Epithelial cell of prostate (primary cell): Measurements from ENCODE around the gene LRRC8C.

ENCODE experiments used
- DNase-seq: peaks from one replicate; pipeline ENCODE4 v3.0.0-alpha.2; 2011; ENCODE audit warnings: low read depth, low spot score
- H3K27ac ChIP-seq: fragments of 450-650 bp; 2 replicates; pipeline ENCODE4 v1.5.1; 2017; ENCODE audit warnings: mild to moderate bottlenecking

The LRRC8C gene

DNA sequence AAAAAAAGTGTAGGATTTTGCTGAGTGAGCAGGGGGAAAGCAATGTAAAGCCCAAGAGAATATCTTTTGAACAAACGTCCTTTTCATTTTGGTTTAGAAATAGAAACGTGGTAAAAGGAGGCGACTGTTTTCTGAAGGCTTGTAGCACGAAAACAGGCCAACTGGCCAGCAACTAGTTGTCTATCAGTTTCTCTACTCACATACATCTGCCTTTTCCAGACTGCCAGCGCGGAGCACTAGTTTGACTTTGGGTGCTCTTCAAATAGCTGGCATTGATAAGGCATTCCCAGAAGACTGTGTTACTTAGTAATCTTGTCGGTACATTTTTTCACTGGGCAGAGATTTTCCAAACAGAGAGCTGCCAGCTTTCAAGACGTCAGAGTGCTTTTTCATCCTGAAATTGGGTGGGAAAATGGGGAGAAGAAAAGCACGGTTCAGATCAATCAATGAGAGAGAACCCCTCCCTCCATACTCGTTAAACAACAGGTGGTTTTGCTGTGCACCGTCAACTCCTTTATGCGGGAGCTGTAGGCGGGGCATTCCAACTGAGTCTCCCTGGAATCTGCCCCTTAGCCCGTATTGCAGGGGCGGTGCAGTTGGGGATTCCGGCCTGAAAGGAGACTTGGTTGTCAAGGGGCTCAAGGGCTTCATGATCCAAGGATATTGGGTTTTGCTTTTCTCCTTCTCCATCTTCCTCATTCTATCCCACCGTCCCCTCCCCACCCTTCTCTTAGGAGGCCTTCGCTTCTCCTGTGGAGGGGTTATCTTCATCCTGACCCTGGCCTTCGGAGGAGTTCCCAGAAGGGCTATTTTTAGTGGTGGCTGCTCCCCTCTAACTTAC is 884 bp upstream of the LRRC8C start:
- no peak for DNase-seq
- no peak overlapping the region for H3K27ac ChIP-seq

DNA sequence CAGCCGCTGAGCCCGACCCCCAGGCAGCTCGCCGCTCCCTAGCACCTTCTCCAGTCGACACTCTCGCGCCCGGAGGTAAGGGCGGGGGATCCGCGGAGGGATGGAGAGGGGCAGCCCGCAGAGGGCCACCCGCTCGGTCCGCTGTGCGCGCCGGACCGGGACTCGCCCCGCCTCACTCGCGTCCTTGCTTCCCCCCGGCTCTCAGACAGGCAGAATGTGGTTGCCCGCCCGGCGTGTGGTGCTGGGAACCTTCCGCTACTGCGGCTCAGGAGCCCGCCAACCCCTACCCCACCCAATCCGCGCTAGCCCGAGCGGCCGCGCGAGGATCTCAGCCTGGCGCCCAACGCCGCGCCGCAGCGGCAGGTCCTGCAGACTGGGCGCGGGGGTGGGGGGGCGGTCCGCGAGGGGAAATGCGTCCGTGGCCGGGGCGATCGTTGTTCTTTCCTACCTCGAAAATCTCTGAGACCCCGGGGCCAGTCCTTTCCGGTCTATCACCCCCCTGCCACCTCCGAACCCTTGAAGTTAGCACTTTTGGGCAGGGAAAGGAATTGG is 404 bp downstream of the LRRC8C start:
- no peak for DNase-seq
- H3K27ac ChIP-seq = peak overlapping the region; percentile 93

DNA sequence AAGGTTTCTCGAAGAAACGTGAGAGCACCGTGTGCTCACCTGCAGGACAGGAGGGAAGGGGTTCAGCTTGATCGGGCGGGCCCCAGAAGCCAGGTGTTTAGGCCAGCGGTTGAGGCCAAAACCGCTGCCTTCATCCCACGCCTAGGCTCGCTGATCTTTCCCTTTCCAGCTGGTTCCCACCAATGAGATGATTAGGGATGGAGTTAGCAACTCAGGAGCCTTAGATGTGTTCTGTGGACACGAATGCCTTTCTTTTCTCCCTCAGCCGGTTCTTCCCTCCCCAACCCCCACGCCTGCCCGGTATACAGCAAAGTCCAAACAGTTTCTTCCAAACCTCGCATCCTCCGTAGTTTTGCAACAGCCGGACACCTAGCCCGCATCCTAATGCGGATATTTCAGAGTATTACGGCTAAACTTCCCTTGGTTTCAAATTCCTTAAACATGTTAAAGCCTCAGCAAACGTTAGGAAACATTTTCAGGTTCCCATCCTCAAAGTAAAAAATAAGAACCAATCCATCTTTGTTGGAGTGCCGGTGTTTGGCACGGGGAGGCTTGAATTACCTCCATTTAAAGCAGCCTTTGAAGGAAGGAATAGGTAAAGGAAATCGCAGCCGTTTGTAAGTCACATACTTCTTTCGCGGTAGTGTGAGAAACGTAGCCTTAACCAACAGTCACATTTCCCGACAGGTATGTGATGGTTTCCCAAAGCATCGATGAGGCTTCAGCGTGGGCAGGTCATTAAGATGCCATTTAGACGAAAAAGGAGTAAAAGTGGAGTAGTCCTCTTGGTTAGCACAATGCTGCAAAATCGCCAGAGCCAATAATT is 1.1 kb downstream of the LRRC8C start:
- peak overlapping the region; percentile 93 for H3K27ac ChIP-seq
- no peak for DNase-seq

DNA sequence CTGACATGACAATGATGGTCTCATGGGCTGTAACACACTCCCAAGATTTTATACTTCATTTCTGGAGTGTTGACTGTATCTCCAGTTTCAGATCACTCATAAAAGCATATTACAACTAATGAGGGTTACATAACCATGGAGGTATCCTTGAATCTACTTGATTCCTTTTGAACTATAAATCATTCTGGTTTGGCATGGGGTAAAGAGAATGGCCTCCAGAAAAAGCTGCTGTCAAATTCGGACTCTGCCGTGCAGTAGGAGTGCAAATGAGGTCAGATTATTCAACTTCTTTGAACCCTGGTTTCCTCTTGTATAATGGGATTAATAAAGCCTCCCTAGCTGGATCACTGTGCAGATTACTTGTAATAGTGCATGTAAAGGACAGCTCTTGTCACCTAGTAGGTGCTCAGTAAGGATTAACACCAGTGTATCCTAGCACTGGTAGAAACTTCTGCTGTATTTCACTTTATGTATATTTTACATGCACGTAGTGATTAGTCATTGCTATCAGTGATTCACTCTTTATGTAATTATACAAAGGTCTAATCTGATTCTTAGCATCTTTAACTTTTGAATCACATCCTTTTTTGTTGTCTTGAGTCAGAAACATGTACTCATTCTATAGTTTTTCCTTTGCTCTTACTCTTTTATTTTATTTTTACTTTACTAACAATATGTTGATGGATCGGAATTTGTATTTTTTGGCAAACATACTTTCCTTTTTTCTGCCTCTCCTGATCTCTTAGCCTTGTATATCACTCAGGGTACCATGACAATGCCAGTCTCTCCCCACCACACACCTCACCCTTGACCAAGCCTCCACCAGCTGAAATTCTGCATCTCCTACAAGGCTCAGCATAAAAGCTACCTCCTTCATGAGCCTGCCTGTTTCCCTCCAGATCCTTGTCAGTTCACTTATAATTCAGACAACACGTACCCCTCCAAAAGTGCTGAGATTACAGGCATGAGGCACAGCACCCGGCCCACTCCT is 3.2 kb downstream of the LRRC8C start:
- DNase-seq = no peak
- peak overlapping the region; percentile 93 for H3K27ac ChIP-seq

DNA sequence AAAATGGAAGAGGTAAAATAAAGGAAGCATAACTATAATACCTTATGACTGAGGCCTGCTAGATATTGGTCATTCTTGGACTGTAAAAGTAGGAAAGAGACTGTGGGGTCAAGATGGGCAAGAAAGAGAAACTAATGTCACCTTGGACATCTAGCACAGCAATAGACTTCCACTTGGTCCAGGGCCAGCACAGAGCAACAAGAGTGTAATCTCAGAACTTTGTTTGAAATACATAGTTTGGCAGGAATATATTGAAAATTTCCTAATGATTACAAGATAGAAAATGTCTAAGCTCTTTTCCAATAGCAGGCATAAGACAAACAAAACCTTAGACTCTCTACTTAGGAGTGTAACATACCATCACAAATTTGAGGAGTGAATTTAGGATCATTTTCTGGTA is 4.6 kb downstream of the LRRC8C start:
- DNase-seq = no peak
- peak overlapping the region; percentile 93 for H3K27ac ChIP-seq

DNA sequence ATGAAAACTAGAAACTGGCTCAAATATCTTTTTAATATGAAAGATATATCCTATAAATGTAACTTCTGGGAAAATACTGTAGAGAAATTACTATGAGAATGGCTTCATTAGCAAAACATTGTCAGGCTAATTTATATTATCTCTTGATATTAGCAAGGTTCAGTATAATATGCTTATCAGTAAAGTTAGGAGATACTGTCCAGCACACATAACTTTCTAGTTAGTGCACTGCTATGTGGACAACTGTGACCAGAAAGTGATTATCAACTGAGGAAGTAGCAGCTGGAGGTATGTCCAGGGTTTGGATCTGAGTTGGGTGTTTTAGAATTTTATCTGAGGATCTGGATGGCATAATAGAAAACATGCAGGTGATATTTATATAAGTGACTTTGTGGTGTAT is 7.5 kb downstream of the LRRC8C start:
- H3K27ac ChIP-seq = no peak overlapping the region
- no peak for DNase-seq

DNA sequence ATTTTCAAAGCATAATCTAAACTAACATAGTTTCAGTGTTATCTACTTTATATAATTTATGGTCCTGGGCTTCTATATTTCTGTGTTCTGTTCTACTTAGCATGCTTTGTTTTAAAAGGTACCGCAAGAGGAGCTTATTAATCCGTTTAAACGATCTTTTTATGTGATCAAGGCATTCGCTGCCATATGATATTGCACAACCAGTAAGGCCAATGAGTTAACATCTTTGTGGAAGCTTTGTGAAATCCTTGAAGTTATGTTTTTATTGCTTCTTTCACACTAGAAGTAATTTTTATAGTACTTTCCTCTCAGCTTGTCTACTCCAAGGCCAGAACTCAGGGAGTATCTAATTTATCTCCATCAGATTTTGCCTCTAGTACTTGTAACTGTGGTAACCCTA is 8.9 kb downstream of the LRRC8C start:
- H3K27ac ChIP-seq = no peak overlapping the region
- no peak for DNase-seq

DNA sequence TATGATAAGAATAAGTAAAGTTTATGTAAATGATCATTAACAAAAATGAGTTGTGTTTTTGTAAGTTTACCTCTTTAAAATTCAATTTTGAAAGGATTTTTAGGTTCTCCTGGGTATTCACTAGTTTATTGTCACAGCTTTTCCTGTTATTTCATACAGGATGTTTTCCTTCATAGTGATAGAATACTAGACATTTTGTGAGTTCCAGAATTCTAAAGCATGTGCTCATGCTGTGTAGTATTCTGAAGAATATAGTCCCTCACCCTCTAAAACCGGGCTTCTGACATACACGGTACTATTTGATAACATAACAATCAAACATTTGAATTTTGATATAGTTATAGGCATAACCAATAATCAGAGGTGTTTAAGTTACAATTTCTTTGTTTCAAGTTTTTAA is 10.7 kb downstream of the LRRC8C start:
- no peak overlapping the region for H3K27ac ChIP-seq
- DNase-seq = no peak

DNA sequence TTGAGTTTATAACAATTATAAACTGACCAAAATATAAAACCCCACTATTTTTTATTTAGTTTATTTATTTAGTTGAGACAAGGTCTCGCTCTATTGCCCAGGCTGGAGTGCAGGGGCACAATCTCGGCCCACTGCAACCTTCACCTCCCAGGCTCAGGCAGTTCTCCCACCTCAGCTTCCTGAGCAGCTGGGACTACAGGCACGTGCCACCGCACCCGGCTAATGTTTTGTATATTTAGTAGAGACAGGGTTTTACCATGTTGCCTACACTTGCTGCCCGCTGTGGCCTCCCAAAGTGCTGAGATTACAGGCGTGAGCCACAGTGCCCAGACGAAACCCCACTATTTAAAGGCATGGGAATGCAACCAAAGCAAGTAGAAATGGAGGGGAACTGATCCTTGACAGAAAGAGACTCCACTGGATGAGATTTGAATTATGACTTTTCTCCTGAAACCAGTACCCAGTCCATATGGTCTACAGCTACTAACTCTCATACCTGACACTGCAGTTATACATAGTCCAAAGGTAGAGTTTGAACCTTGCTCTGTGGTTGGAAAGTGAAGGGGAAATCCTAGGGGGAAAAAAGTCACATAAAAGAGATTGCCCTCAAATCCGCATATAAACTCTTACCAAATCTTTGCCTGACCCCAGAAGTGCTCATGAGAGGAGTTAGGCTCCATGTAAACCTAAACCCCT is 11.3 kb downstream of the LRRC8C start:
- no peak overlapping the region for H3K27ac ChIP-seq
- no peak for DNase-seq

DNA sequence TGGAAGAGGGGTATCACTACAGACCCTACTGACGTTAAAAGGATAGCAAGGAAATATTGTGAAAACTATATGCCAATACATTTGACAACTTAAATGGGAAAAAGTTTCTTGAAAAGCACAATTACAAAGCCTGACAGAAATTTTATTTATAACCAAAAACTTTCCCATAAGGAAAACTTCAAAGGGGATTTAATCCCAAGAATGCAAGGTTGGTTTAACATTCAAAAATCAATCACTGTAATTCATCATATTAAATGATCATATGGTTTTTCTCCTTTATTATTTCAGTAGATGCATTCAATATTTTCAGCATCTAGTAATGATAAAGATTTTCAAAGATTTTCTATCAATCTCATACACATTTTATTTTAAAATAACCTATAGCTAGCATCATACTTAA is 13.3 kb downstream of the LRRC8C start:
- no peak overlapping the region for H3K27ac ChIP-seq
- DNase-seq = no peak

DNA sequence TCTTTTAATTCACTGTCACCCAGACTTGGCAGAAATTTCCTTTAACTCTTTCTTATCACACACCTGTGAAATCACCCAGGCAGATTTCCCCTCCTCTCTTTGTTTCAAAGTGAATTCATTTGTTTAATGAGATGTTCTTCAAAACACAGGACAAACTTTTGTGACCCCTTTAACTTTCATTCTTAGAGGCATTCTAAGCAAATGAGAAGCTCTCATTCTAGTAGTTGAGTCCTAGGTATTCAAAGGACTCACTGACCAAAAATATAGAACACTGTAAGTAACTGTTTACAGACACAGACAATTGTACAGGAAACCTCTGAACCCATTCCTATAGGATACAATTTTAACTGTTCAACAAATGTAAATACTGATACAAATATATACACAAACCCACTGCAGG is 16.9 kb downstream of the LRRC8C start:
- DNase-seq = no peak
- no peak overlapping the region for H3K27ac ChIP-seq

DNA sequence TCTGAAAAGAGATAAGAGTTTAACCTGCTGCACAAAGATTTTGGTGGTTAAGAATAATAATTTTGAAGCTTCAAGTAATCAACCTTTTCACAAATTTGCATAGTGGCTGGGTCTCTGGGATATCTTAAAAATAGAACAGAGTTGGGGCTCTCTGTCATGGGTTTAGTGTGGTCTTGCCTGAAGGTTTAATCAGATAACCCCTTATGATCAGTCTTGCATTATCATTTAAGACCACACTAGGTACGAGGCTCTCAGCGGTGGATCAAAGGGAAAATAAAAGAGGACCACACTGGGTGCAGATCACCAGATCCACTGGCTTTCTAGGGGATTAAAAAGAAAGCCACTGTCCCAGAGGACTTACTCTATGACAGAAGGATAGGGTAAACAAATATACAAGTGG is 19.5 kb downstream of the LRRC8C start:
- no peak for DNase-seq
- H3K27ac ChIP-seq = no peak overlapping the region

DNA sequence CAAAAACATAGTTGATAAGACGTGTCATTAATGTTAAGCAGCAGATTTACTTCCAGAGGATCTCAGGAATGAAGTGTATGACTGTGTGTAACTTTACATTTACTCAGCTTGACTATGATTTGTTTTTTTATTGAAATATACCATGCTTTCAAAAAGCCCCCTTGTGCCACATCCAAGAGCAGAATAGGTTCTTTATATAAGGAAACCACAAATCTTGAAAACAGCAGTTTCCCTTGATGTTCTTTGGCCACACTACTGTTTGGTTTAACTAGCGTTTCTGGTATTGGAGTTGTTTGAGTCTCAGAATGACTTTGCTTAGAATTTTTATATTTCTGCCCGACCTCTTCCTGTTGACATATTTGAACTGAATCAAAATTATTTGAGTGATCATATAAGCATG is 25.0 kb downstream of the LRRC8C start:
- no peak overlapping the region for H3K27ac ChIP-seq
- no peak for DNase-seq

DNA sequence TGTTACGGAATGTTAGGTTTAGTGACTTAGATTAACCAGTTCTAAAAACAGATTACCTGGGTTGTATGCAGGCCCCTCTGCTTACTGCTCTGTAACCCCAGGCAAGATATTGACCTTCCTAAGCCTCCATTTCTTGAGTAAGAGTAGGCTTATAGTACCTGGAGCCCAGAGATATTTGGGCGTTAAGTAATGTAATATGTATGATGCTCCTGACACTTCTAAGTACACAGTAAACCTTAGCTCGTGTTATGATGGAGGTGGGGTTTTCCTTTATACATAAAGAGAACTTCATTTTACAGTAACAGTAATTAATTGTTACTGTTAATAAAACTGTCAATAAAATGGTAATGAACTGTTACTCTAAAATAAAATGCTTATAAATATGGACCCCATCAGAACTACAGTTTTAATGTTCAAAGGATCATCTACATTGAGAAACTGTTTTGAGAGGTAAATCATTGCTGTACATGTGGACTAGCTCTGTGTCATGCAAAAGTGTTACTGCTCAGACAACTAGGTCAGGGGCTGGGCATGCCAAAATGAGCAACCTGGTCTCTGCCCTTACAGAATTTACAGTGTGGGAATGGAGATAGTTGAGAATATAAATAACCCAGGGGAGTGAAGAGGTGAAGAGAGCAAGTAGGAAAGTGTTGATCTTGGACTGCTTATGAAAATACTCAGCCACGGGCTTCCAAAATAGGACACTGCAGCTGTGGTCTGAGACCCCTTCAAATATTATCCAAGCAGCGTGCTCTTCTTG is 26.6 kb downstream of the LRRC8C start:
- H3K27ac ChIP-seq = no peak overlapping the region
- no peak for DNase-seq

DNA sequence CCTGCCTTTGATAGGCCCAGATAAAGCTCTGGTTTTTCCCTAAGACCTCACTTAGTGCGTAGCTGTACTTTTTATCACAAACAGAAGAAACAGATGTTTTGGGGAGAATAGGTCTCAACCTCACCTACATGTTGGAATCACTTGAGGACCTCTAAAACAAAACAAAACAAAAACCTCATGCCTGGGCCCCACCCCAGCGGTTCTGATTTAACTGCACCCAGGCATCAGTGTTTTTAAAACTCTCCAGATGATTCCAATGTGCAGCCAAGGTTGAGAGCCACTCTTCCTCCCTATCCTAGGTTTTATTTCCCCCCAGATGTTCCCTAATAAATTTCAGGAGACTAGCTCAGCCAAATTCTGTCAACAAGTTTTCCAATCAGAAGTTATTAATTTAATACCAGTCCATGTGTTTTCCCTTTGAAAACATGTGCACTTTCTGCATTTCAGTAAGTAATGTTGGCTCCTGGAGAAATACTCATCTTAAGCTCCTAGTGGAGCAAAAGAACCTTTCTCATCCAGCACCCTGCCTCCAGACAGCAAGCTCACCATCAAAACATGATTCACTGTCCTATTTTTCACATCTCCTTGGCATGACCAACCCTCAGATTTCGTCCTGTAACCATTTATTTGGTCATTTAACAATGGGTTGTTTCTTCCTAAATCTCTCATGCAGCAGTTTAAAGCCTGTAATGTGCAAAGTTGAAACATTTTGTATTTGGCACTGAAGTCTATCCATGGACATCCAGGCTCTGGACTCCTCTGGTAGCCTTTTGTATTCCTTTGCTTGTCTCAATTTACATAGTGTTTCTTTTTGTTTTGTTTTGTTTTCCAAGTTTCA is 27.5 kb downstream of the LRRC8C start:
- no peak overlapping the region for H3K27ac ChIP-seq
- DNase-seq = no peak

DNA sequence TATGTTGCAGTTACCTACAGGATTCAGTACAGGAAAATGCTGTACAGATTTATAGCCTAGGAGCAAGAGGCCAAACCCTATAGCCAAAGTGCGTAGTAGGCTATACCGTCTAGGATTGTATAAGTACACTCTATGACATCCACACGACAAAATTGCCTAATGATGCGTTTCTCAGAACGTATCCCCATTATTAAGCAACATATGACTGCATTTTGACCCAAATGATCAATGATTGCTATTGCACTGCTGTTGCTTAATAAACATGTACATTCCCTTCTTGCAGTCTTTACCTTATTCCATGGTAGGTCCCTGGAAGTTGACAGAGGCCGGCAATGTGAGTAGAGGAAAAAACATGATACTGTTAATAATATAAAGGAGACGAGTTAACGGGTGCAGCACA is 33.0 kb downstream of the LRRC8C start:
- DNase-seq = no peak
- H3K27ac ChIP-seq = no peak overlapping the region

DNA sequence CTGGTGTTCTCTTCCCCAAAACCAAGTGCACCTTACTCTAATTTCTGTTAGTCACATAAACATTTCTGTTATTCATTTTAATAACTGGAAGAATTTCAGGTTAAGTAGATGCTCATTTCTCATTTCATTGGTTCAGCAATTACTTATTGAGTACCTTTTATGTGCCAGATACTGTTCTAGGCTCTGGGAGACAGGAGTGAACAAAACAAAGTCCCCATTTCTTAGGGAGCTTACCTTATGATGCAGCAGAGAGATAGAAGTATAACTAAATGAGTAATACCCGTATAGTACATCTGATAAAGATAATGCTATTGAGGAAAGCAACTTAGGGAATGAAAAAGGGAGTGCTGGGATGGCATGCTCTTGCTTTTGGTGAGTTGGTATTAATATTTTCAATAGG is 33.7 kb downstream of the LRRC8C start:
- H3K27ac ChIP-seq = no peak overlapping the region
- no peak for DNase-seq

DNA sequence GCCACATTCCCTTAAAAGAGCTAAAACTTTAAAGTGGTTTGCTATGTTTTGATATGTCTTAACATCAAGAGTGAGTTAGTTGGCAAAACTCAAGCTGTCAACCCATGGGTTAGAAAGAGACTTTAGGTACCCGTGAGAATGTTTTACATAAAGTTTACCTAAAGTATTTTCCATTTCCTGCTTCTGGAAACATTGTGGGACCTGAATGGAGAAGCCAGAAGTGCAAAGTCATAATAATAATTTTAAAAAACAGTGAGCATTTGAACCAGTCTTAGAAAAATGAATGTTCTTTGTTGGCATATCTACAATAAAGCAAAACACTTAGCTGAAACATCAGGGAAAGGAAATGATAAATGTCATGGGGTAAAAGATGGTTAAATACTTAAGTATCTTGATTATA is 34.8 kb downstream of the LRRC8C start:
- DNase-seq = no peak
- no peak overlapping the region for H3K27ac ChIP-seq
